Amniotic stem cell (primary cell): ENCODE measurements around the gene BTBD7.
"Not testable (repeated sequence)": the region's sequence is repeated elsewhere in the genome, so short reads cannot be mapped to it uniquely, and the experiment has no call there.

Experiments
- DNase-seq: peaks from one replicate; lab custom pipeline; 2025; lab: John Stamatoyannopoulos, UW

BTBD7 gene

GRCh38 chr14:93332853-93333630 lies at the start of gene BTBD7:
BTBD7 (minus strand) TSS chr14:93333036; CDS start chr14:93296051, 36,985 bp downstream.
- peak; percentile 96 for DNase-seq

- no peak for DNase-seq
Observed at GRCh38 chr14:93381644-93382043, 48.8 kb upstream of the BTBD7 start.

- no peak for DNase-seq
Observed at GRCh38 chr14:93379831-93380230, 47.0 kb upstream of the BTBD7 start.

GRCh38 chr14:93375673-93376156 lies 42.9 kb upstream of the BTBD7 start:
- no peak for DNase-seq

- DNase-seq: no peak
Observed at GRCh38 chr14:93369713-93370266, 37.0 kb upstream of the BTBD7 start.

- no peak for DNase-seq
Observed at GRCh38 chr14:93368996-93369712, 36.3 kb upstream of the BTBD7 start.

- DNase-seq: not testable (repeated sequence)
Observed at GRCh38 chr14:93354873-93355272, 22.0 kb upstream of the BTBD7 start.

- no peak for DNase-seq
Observed at GRCh38 chr14:93348292-93348691, 15.5 kb upstream of the BTBD7 start.

GRCh38 chr14:93347850-93348249 lies 15.0 kb upstream of the BTBD7 start:
- DNase-seq: no peak

GRCh38 chr14:93346926-93347721 lies 14.3 kb upstream of the BTBD7 start, which contains the start of gene COX8C:
COX8C (plus strand) TSS chr14:93347182; CDS start chr14:93347269, 87 bp downstream.
- DNase-seq: no peak

GRCh38 chr14:93343797-93344196 lies 11.0 kb upstream of the BTBD7 start:
- DNase-seq: no peak

- no peak for DNase-seq
Observed at GRCh38 chr14:93343266-93343665, 10.4 kb upstream of the BTBD7 start.

- no peak for DNase-seq
Observed at GRCh38 chr14:93337884-93338283, 5.0 kb upstream of the BTBD7 start.

GRCh38 chr14:93337143-93337753 lies 4.4 kb upstream of the BTBD7 start:
- no peak for DNase-seq

GRCh38 chr14:93333631-93334103 lies 831 bp upstream of the BTBD7 start:
- no peak for DNase-seq

- DNase-seq: peak; percentile 53
Observed at GRCh38 chr14:93332397-93332852, 411 bp downstream of the BTBD7 start.

GRCh38 chr14:93331728-93332396 lies 974 bp downstream of the BTBD7 start:
- no peak for DNase-seq

GRCh38 chr14:93331002-93331727 lies 1.7 kb downstream of the BTBD7 start:
- no peak for DNase-seq

GRCh38 chr14:93330609-93331000 lies 2.2 kb downstream of the BTBD7 start:
- no peak for DNase-seq
